ENCODE measurements around the gene TAF10. TPM values are rescaled to one million over a fixed set of nuclear protein-coding genes. Genes with fewer than 3 reads are reported as not detected.

The TAF10 gene
- total RNA-seq, 1 experiment from 2014 or later, result 142 TPM

DNA sequence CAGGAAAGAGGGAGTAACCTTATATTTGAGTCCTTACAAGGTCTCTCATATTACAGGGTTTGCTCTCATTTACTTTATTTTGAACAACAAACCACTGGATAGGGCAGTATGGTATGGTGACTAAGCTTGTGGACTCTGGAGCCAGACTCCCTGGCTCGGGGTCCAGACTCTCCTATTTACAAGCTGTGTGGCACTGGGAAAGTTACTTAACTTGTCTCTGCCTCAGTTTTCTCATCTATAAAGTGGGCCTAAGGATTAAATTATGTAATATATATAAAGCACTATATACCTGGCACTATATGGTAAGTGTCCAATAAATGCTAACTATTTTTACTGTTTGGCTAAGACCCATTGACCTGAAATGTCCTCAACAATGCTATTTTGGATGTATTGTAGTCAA lies 45.3 kb upstream of the TAF10 start:
- TF ChIP-seq, protein P1, sequence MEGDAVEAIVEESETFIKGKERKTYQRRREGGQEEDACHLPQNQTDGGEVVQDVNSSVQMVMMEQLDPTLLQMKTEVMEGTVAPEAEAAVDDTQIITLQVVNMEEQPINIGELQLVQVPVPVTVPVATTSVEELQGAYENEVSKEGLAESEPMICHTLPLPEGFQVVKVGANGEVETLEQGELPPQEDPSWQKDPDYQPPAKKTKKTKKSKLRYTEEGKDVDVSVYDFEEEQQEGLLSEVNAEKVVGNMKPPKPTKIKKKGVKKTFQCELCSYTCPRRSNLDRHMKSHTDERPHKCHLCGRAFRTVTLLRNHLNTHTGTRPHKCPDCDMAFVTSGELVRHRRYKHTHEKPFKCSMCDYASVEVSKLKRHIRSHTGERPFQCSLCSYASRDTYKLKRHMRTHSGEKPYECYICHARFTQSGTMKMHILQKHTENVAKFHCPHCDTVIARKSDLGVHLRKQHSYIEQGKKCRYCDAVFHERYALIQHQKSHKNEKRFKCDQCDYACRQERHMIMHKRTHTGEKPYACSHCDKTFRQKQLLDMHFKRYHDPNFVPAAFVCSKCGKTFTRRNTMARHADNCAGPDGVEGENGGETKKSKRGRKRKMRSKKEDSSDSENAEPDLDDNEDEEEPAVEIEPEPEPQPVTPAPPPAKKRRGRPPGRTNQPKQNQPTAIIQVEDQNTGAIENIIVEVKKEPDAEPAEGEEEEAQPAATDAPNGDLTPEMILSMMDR (IDR thresholded peaks at IDR 0.05; ENCODE audit: insufficient read depth in 1 of 2, low read depth in 1 of 2, low read length in 1 of 2, severe bottlenecking in 1 of 2, unreplicated experiment in 1 of 2), result no peak
- Mint-ChIP-seq H3K36me3 (ENCODE audit: insufficient read depth, unreplicated experiment) (no peaks in the 10 kb centered on the region), H3K9me3 (ENCODE audit: unreplicated experiment) (no peaks in the 10 kb centered on the region), H3K4me3 (ENCODE audit: unreplicated experiment) (no peak overlapping the region), H3K4me1 (ENCODE audit: low read depth, unreplicated experiment) (no peaks in the 10 kb centered on the region), H3K27me3 (ENCODE audit: insufficient read depth, unreplicated experiment) (peaks cover 12% of the 10 kb centered on the region), H3K27ac (ENCODE audit: unreplicated experiment) (no peak overlapping the region)
- no peaks in the 10 kb centered on the region for H3K36me3 ChIP-seq (ENCODE audit: control insufficient read depth, insufficient read depth, low read length)
- no peak overlapping the region for H3K4me3 ChIP-seq (ENCODE audit: low read depth, low read length)
- H3K4me1 ChIP-seq, result no peaks in the 10 kb centered on the region
- H3K27me3 ChIP-seq (replicated peaks; ENCODE audit: control insufficient read depth, insufficient read depth, low read length), result peaks cover 1% of the 10 kb centered on the region
- ChIA-PET POLR2A (interaction anchor here (0.6 kb wide), 1 partner anchor 267 kb away, joined by 3 read pairs; the partner anchor contains the start of gene SMPD1), CTCF (no interaction called here)
- no peak for DNase-seq
- BruUV-seq (replicated peaks), result no TSS peak
- intact Hi-C loops (cut with micrococcal nuclease; ENCODE audit: unreplicated experiment), result no loop called here
- H3K9me3 ChIP-seq, result no peaks in the 10 kb centered on the region

DNA sequence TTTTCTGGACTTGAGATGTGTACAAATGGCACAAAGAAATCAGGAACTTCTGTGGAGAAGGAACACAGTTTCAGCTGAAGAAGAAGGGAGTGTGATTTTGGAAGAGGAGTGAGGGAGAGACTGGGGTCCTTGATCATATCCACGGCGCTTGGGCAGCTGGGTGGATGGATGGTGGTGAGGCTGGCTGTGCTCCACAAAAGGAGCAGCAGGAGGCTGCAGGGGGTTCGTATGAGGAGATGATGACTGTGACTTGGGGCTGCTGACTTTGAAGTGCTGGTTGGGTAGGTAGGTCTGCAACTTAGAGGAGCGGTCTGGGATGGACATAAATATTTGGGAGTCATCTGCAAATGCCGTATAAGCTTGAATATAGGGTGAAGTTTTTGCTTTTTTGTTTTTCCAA lies 44.9 kb upstream of the TAF10 start:
- TF ChIP-seq, protein P1 (IDR thresholded peaks at IDR 0.05; ENCODE audit: insufficient read depth in 1 of 2, low read depth in 1 of 2, low read length in 1 of 2, severe bottlenecking in 1 of 2, unreplicated experiment in 1 of 2), result no peak
- ChIA-PET POLR2A (no interaction called here), CTCF (interaction anchor here (0.7 kb wide), 1 partner anchor 128 kb away, joined by 3 read pairs; no protein-coding TSS in a partner anchor)
- Mint-ChIP-seq H3K36me3 (ENCODE audit: insufficient read depth, unreplicated experiment) (no peaks in the 10 kb centered on the region), H3K9me3 (ENCODE audit: unreplicated experiment) (no peaks in the 10 kb centered on the region), H3K4me3 (ENCODE audit: unreplicated experiment) (no peak overlapping the region), H3K4me1 (ENCODE audit: low read depth, unreplicated experiment) (no peaks in the 10 kb centered on the region), H3K27ac (ENCODE audit: unreplicated experiment) (no peak overlapping the region), H3K27me3 (ENCODE audit: insufficient read depth, unreplicated experiment) (peaks cover 12% of the 10 kb centered on the region)
- BruUV-seq (replicated peaks), result no TSS peak
- intact Hi-C loops (cut with micrococcal nuclease; ENCODE audit: unreplicated experiment), result no loop called here
- Histone ChIP-seq H3K27me3 (replicated peaks; ENCODE audit: control insufficient read depth, insufficient read depth, low read length) (peaks cover 1% of the 10 kb centered on the region), H3K4me1 (no peaks in the 10 kb centered on the region), H3K36me3 (ENCODE audit: control insufficient read depth, insufficient read depth, low read length) (no peaks in the 10 kb centered on the region), H3K9me3 (no peaks in the 10 kb centered on the region), H3K4me3 (ENCODE audit: low read depth, low read length) (no peak overlapping the region)
- no peak for DNase-seq

DNA sequence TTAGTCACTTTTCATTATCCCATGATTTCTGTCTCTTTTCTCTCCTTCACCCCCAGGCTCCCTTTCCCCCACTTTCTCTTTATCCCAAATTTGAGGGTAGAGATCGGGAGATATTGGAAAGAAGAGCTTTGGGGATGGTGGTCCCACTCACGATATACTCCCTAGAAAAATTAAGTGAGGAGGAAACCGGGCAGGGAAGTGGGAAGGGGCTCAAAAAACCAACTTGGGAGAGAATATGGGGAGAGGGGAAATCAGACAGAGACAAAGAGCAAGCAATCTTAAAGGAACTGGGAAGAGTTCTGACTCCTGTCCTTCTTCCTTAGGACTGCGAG lies 44.5 kb upstream of the TAF10 start:
- TF ChIP-seq, protein P1 (IDR thresholded peaks at IDR 0.05; ENCODE audit: insufficient read depth in 1 of 2, low read depth in 1 of 2, low read length in 1 of 2, severe bottlenecking in 1 of 2, unreplicated experiment in 1 of 2), result no peak
- ChIA-PET POLR2A (no interaction called here), CTCF (interaction anchor here (0.7 kb wide), 1 partner anchor 127 kb away, joined by 3 read pairs; no protein-coding TSS in a partner anchor)
- peak overlapping the region; percentile 74 for H3K4me3 Mint-ChIP-seq (ENCODE audit: unreplicated experiment)
- Histone ChIP-seq H3K36me3 (ENCODE audit: control insufficient read depth, insufficient read depth, low read length) (no peaks in the 10 kb centered on the region), H3K4me1 (no peaks in the 10 kb centered on the region), H3K4me3 (ENCODE audit: low read depth, low read length) (no peak overlapping the region), H3K9me3 (no peaks in the 10 kb centered on the region), H3K27me3 (replicated peaks; ENCODE audit: control insufficient read depth, insufficient read depth, low read length) (peaks cover 1% of the 10 kb centered on the region)
- no peak overlapping the region for H3K27ac Mint-ChIP-seq (ENCODE audit: unreplicated experiment)
- H3K4me1 Mint-ChIP-seq (ENCODE audit: low read depth, unreplicated experiment), result no peaks in the 10 kb centered on the region
- peaks cover 12% of the 10 kb centered on the region for H3K27me3 Mint-ChIP-seq (ENCODE audit: insufficient read depth, unreplicated experiment)
- no peaks in the 10 kb centered on the region for H3K9me3 Mint-ChIP-seq (ENCODE audit: unreplicated experiment)
- no peaks in the 10 kb centered on the region for H3K36me3 Mint-ChIP-seq (ENCODE audit: insufficient read depth, unreplicated experiment)
- BruUV-seq (replicated peaks), result no TSS peak
- DNase-seq, result no peak
- intact Hi-C loops (cut with micrococcal nuclease; ENCODE audit: unreplicated experiment), result no loop called here

All from Caco-2 (cell line).